Neural progenitor cell (in vitro differentiated cells): ENCODE data around the gene RAD51AP2.

ENCODE experiments used
- EZH2 ChIP-seq: fragments of 200-600 bp; sonication (generic); IDR thresholded peaks from 2 replicates; pipeline ENCODE4 v1.6.1; 2017; ENCODE audit warnings: antibody characterized with exemption, mild to moderate bottlenecking, moderate library complexity
- EZH2phosphoT487 ChIP-seq: fragments of 200-600 bp; sonication (generic); IDR thresholded peaks from 2 replicates; pipeline ENCODE4 v1.6.1; 2017; ENCODE audit warnings: antibody characterized with exemption
- TF ChIP-seq, protein P1 (sequence below): fragments of 200-600 bp; sonication (generic); IDR thresholded peaks from 2 replicates; pipeline ENCODE4 v1.5.1; 2017; ENCODE audit warnings: antibody characterized with exemption, mild to moderate bottlenecking

DNA sequence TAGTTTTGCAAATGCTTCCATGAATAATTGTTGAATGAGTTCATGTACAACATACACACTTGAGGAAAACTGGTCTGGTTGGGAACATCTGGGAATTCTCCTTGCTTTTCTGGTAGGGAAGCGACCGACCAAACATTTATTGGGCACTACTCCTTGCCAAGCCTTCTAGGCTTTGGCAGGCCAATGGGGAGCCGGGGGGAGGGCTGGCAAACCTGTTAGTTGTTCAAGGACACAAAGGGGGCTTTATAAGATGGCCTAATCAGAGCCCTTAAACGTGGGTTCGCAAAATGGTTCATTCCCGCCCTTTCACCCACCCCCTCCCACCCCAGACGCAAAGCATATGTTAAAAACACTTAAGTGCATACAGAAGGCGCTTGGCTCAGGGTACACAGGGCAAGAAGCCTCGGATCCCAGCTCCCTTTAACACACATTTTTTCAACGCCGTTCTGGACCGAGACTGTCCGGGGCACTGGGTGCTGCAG is 21.4 kb upstream of the RAD51AP2 start:
- TF ChIP-seq, protein P1, sequence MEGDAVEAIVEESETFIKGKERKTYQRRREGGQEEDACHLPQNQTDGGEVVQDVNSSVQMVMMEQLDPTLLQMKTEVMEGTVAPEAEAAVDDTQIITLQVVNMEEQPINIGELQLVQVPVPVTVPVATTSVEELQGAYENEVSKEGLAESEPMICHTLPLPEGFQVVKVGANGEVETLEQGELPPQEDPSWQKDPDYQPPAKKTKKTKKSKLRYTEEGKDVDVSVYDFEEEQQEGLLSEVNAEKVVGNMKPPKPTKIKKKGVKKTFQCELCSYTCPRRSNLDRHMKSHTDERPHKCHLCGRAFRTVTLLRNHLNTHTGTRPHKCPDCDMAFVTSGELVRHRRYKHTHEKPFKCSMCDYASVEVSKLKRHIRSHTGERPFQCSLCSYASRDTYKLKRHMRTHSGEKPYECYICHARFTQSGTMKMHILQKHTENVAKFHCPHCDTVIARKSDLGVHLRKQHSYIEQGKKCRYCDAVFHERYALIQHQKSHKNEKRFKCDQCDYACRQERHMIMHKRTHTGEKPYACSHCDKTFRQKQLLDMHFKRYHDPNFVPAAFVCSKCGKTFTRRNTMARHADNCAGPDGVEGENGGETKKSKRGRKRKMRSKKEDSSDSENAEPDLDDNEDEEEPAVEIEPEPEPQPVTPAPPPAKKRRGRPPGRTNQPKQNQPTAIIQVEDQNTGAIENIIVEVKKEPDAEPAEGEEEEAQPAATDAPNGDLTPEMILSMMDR = no peak
- TF ChIP-seq EZH2 (no peak), EZH2phosphoT487 (no peak)
